GM12872 (cell line): ENCODE data around the gene NLRP7.

ENCODE experiments used
- CTCF ChIP-seq: IDR thresholded peaks from 3 replicates; pipeline ENCODE4 v1.5.1; 2011; ENCODE audit warnings: low read depth, mild to moderate bottlenecking, low read length, moderate library complexity; ENCODE audit not compliant: insufficient read depth

NLRP7 gene

GRCh38 chr19:54873990-54874389, 73.3 kb downstream of the NLRP7 start, which contains the start of gene FCAR:
FCAR (plus strand) TSS chr19:54874235; CDS start chr19:54874290, 55 bp downstream.
- TF ChIP-seq CTCF, result no peak
